Skin epidermis (tissue), 12 donors: ENCODE data around the gene PNKD.
"Not testable (repeated sequence)": the region's sequence is repeated elsewhere in the genome, so short reads cannot be mapped to it uniquely, and the experiment has no call there.

ENCODE experiments used
- H3K27ac ChIP-seq, 21 experiments: fragments of 200-600 bp; sonication (generic) in 11 of 21; one replicate each; pipeline ENCODE4 v1.5.0; 2020; ENCODE audit warnings: mild to moderate bottlenecking in 3 of 21, inconsistent platforms in 2 of 21, moderate library complexity in 2 of 21
- H3K4me3 ChIP-seq, 7 experiments: fragments of 200-600 bp; sonication (generic) in 2 of 7; one replicate each; pipeline ENCODE4 v1.5.0; 2020; ENCODE audit warnings: inconsistent platforms in 2 of 7, mild to moderate bottlenecking in 2 of 7, moderate library complexity in 1 of 7

Gene PNKD

GRCh38 chr2:218271487-218271797, 1.1 kb downstream of the PNKD start:
- Histone ChIP-seq H3K4me3 (peak overlapping the region; percentile 61 to 91 (median 76)), H3K27ac (peak overlapping the region in 20 of 21 experiments; percentile 43 to 94 (median 76))

- Histone ChIP-seq H3K4me3 (peak overlapping the region in 1 of 7 experiments; percentile 91), H3K27ac (peak overlapping the region in 15 of 21 experiments; percentile 43 to 94 (median 77))
Measured at GRCh38 chr2:218271865-218272530, 1.7 kb downstream of the PNKD start.

GRCh38 chr2:218272531-218273212, 2.4 kb downstream of the PNKD start:
- H3K4me3 ChIP-seq, result no peak overlapping the region
- peak overlapping the region in 16 of 21 experiments; percentile 3 to 86 (median 66) for H3K27ac ChIP-seq

- H3K27ac ChIP-seq, result peak overlapping the region in 13 of 21 experiments; percentile 3 to 81 (median 62)
- H3K4me3 ChIP-seq, result not testable (repeated sequence)
Measured at GRCh38 chr2:218273214-218273907, 3.0 kb downstream of the PNKD start.

- H3K27ac ChIP-seq, result peak overlapping the region in 4 of 21 experiments; percentile 23 to 81 (median 62)
- no peak overlapping the region for H3K4me3 ChIP-seq
Measured at GRCh38 chr2:218273908-218274249, 3.6 kb downstream of the PNKD start.

GRCh38 chr2:218274586-218274985, 4.3 kb downstream of the PNKD start:
- no peak overlapping the region for H3K4me3 ChIP-seq

GRCh38 chr2:218275371-218276072, 5.2 kb downstream of the PNKD start:
- Histone ChIP-seq H3K4me3 (no peak overlapping the region), H3K27ac (peak overlapping the region in 6 of 21 experiments; percentile 1 to 51 (median 45))

More at GRCh38 chr2:218274586-218274985, 4.3 kb downstream of the PNKD start:
- peak overlapping the region in 6 of 21 experiments; percentile 23 to 51 (median 36) for H3K27ac ChIP-seq

GRCh38 chr2:218276986-218277755, 6.9 kb downstream of the PNKD start:
- H3K4me3 ChIP-seq, result no peak overlapping the region
- peak overlapping the region in 7 of 21 experiments; percentile 6 to 55 (median 28) for H3K27ac ChIP-seq

- peak overlapping the region in 7 of 21 experiments; percentile 2 to 55 (median 28) for H3K27ac ChIP-seq
Measured at GRCh38 chr2:218277921-218278320, 7.6 kb downstream of the PNKD start.

GRCh38 chr2:218278531-218279360, 8.4 kb downstream of the PNKD start:
- H3K4me3 ChIP-seq, result no peak overlapping the region
- H3K27ac ChIP-seq, result peak overlapping the region in 5 of 21 experiments; percentile 16 to 54 (median 23)

More at GRCh38 chr2:218277921-218278320, 7.6 kb downstream of the PNKD start:
- no peak overlapping the region for H3K4me3 ChIP-seq

- Histone ChIP-seq H3K27ac (peak overlapping the region in 1 of 21 experiments; percentile 27), H3K4me3 (no peak overlapping the region)
Measured at GRCh38 chr2:218280260-218280870, 10.0 kb downstream of the PNKD start.

GRCh38 chr2:218281449-218281848, 11.1 kb downstream of the PNKD start:
- peak overlapping the region in 19 of 21 experiments; percentile 57 to 100 (median 90) for H3K27ac ChIP-seq

GRCh38 chr2:218282173-218282991, 12.1 kb downstream of the PNKD start:
- Histone ChIP-seq H3K27ac (peak overlapping the region; percentile 50 to 100 (median 85)), H3K4me3 (no peak overlapping the region)

More at GRCh38 chr2:218281449-218281848, 11.1 kb downstream of the PNKD start:
- no peak overlapping the region for H3K4me3 ChIP-seq

- Histone ChIP-seq H3K27ac (peak overlapping the region in 17 of 21 experiments; percentile 70 to 100 (median 98)), H3K4me3 (no peak overlapping the region)
Measured at GRCh38 chr2:218284106-218284811, 13.9 kb downstream of the PNKD start.

- Histone ChIP-seq H3K4me3 (peak overlapping the region in 4 of 7 experiments; percentile 19 to 39 (median 26)), H3K27ac (peak overlapping the region; percentile 32 to 100 (median 98))
Measured at GRCh38 chr2:218285604-218286003, 15.3 kb downstream of the PNKD start.
